ENCODE measurements around the gene ZNF580. TPM values are rescaled to one million over a fixed set of nuclear protein-coding genes. Genes with fewer than 3 reads are reported as not detected.

Gene ZNF580
- total and polyA plus RNA-seq, 9 of the 15 experiments (the other 6 are each of a cell fraction or from before 2014, with no cell fraction given): 2.3 to 47.4 (median 6.0) TPM

- TF ChIP-seq ZBTB11 (CRISPR knock-in tag; IDR thresholded peaks at IDR 0.05) (no peak), CREBBP (IDR thresholded peaks at IDR 0.05; ENCODE audit: low read depth, low read length) (no peak), POLR2AphosphoS5 (IDR thresholded peaks at IDR 0.05; ENCODE audit: control insufficient read depth, insufficient read depth, low read depth, low read length) (no peak), ZBTB2 (IDR thresholded peaks at IDR 0.05) (no peak), ZNF140 (CRISPR knock-in tag; IDR thresholded peaks at IDR 0.05) (no peak), MNT (conservative IDR thresholded peaks at IDR 0.05) (no peak), PHB2 (IDR thresholded peaks at IDR 0.05; ENCODE audit: low read depth) (no peak)
These were observed 45.7 kb upstream of the ZNF580 start (continued) for GRCh38 chr19:55594996-55595545.
